ENCODE data around the gene NETO2. TPM values are rescaled to one million over a fixed set of nuclear protein-coding genes. Genes with fewer than 3 reads are reported as not detected.
A peak's percentile ranks its signal among the peaks of the same experiment; 100 is the strongest.
"Not testable (repeated sequence)": the region's sequence is repeated elsewhere in the genome, so short reads cannot be mapped to it uniquely, and the experiment has no call there.

NETO2 gene, protein sequence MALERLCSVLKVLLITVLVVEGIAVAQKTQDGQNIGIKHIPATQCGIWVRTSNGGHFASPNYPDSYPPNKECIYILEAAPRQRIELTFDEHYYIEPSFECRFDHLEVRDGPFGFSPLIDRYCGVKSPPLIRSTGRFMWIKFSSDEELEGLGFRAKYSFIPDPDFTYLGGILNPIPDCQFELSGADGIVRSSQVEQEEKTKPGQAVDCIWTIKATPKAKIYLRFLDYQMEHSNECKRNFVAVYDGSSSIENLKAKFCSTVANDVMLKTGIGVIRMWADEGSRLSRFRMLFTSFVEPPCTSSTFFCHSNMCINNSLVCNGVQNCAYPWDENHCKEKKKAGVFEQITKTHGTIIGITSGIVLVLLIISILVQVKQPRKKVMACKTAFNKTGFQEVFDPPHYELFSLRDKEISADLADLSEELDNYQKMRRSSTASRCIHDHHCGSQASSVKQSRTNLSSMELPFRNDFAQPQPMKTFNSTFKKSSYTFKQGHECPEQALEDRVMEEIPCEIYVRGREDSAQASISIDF
- 1 to 10 TPM; 2.5 to 2.6 TPM for total RNA-seq
- long read RNA-seq: 0 reads

DNA sequence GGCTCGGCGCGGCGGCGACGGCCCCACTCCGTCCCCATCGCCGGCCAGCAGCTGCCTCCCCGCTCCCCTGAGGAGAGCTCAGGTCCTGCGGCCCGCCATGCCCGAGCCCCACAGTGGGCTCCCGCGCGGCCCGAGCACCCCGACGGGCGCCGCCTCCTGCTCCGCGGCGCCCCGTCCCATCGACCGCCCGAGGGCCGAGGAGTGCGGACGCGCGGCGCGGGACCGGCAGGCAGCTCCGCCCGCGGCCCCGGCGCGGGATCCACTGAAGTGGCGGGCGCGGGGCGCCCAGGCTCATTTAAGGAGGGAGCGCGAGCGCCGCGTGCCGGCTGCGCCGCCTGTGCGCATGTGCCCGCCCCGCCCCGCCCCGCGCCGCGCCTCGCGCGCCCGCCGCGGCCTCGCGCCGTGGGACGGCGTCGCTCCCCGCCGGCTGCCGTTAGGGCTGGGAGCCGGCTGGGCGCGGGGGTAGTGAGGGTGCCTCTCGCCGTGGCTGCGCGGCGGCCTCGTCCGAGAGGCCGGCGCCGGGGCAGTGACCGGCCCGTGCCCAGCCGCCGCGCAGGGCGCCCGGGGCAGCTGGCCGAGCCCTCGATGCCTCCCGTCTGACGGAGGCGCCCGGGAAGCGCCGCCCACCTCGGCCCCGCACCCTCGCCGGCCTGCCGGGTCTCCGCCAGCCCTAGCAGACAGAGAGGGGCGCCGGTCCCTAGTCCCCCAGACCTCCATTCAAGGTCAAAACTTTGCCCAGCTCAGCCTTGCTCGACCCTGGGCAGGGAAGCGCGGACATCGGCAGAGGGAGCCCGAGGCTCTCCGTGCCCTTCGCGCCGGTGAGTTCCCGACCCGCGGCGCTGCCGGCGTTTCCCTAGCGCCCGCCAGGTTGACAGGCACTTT, at the start of gene NETO2:
Gene NETO2, minus strand, starts transcription at position 269 of the 882 bp plus-strand sequence. CDS start 333 bp downstream, outside the sequence.
- intact Hi-C loops (cut with DNase I): loop anchor here (10.0 kb wide), 2 partner anchors 911 to 1011 kb away; partner anchors contain the start of gene ABCC12 (in 1 of the 2)
- DNase-seq (peak; percentile 51), ATAC-seq (peak; percentile 60 to 77)

DNA sequence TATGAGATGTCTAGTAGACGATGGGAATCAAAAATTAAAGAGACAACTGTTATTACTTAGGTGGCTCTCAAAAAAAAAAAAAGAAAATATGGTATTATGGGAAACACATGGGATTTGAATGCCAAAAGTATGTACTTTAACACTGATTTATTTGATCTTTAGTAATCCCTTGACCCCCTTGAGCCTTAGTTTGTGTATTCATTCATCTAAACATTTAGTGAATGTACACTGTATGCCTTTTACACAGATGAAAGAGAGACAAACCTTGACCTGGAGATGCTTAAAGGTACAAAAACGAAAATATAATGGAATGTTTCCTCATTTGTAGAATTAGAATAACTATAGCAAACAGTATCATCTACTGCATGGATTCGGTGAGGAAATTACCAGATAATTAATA, 38.6 kb upstream of the NETO2 start:
- ATAC-seq: no peak
- DNase-seq: no peak
- intact Hi-C loops (cut with DNase I): no loop called here

DNA sequence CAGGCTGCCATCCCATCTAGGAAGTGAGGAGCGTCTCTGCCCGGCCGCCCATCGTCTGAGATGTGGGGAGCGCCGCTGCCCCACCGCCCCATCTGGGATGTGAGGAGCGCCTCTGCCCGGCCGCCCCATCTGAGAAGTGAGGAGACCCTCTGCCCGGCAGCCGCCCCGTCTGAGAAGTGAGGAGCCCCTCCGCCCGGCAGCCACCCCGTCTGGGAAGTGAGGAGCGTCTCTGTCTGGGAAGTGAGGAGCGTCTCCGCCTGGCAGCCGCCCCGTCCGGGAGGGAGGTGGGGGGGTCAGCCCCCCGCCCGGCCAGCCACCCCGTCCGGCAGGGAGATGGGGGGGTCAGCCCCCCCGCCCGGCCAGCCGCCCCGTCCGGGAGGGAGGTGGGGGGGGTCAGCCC, 37.3 kb upstream of the NETO2 start:
- ATAC-seq; intact Hi-C loops (cut with DNase I); DNase-seq: not testable (repeated sequence)

DNA sequence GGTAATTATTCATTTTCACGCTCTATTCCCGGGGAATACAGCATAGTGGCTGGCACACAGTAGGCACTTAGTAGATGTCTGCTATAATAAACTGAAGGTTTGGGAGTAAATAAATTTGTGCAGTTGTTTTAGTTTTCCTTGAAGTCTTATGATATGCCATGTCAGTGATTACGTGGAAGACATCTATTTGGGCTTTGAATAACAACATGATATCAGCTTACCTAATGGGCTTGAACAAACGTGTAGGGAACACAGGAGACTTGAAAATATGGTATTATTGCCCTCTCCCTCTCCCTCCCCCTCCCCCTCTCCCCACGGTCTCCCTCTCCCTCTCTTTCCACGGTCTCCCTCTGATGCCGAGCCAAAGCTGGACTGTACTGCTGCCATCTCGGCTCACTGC, 36.3 kb upstream of the NETO2 start:
- no peak for DNase-seq
- no peak for ATAC-seq
- intact Hi-C loops (cut with DNase I): no loop called here

DNA sequence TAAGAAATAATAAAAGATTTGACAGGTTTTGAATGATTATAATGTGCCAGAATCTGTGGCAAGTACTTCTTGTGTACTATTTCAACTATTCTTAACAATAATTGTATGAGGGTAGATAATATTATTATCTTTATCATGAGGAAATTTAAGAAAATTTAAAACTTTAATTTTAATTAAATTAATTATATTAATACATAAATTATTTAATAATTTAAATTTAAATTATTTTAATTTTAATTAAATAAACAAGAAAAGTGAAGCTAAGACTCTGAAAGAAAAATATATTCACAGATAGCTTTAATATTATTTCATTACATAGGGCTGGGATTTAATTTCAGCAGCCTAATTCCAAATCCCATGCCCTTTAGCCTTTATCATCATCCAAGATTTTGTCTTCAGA, 31.4 kb upstream of the NETO2 start:
- ATAC-seq: no peak
- DNase-seq: no peak
- intact Hi-C loops (cut with DNase I): no loop called here

DNA sequence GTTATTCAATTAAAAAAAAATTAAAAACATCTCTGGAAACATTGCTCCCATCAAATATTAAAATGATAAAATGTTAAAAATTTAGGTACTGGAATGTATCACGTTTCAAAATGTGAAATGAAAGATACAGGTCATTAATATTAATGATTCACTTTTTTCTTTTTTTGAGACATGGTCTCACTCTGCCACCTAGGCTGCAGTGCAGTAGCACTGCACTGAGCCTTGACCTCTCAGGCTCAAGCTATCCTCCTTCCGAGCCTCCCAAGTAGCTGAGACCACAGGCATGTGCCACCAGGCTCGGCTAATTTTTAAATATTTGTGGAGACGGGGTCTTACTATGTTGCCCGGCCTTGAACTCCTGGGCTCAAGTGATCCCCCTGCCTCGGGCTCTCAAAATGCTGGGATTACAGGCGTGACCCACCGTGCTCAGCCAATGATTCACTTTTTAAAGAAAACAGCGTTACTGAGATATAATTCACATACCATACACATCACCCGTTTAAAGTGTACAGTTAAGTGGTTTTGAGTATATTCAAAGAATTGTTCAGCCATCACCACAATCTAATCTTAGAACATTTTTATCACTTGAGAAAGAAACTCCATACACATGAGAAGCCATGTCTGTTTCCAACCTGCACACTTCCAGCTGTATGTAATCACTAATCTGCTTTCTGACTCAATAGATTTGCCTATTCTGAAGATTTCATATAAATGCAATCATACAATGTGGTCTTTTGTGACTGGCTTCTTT, 19.1 kb upstream of the NETO2 start:
- intact Hi-C loops (cut with DNase I): no loop called here
- DNase-seq: no peak
- ATAC-seq: no peak

DNA sequence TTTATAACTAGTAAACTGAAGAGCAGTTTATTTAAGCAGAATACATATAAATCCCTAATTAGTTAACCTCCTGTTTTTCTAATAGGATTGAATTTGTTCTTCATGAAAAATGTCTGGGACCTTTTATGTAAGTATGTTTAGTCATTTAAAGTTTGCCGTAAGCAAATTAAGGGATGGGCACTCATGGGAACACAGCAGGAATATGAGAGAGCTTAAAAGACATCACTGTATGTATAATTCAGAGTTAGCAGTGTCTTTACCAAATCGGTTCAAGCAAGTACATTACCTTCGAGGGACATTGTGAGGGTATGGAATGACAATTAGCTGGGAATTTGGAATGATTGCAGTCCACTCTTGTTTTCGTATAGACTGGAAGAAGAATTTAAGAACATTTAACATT, 17.7 kb upstream of the NETO2 start:
- intact Hi-C loops (cut with DNase I): no loop called here
- DNase-seq (no peak), ATAC-seq (no peak)

DNA sequence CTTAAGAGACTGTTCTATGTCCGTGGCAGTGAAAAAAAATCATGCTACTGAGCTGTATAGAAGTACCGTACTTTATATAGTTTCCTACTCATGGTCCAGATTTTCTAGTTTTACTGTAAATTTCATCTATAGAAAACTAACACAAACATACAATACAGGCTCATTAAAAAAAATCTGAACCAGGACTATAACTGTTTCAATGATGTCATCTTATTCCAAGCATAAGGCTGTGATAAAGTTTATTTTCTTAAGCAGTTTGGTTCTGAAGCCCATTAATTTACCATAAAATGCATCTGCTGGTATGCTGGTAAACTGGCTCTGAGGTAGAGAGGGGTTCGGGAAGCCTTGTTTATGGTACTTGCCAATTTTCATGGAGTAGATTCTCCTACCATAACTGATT, 16.7 kb upstream of the NETO2 start:
- intact Hi-C loops (cut with DNase I): no loop called here
- ATAC-seq (no peak), DNase-seq (no peak)

DNA sequence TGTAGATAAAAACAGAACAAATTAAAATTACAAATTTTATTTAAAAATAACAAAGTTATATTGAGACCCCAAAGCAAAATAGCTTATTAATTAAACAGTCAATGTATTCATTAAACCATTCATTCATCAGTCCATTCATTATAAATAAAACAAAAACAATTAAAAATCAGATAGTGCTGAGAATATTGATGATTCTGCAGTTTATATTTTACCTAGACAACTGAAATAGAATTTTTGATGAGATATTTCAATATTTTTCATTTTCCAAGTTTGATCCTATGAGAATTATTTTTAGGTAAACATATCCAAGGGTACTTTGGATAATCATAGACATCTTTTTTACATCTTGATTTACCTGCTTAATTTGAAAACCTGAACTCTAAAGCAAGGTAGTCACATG, 15.2 kb upstream of the NETO2 start:
- ATAC-seq: no peak
- no peak for DNase-seq
- intact Hi-C loops (cut with DNase I): no loop called here

DNA sequence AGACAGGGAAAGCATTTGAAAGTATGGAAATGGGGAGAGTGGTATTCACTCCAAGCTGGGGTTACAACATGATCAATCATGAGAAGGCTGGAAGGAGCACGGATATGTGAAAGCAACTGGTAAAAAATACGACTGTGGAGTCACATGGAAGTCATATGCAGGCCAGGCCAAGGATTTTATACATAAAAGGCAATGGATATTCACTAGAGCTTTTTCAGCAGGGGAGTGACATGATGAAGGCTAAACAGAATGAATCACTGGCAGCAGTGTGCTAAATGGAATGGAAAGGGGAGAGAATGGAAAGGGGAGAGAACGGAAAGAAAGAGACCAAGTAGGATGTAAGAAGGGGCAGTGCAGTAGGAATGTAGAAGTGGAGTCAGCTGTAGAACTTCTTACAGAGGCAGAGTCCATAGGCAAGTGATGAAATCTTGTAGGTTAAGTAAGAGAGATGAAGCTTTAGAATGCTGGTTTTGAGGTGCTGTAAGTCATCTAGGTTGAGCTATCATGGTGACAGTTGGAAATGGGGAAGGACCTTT, 13.0 kb upstream of the NETO2 start:
- intact Hi-C loops (cut with DNase I): no loop called here
- DNase-seq: no peak
- no peak for ATAC-seq

DNA sequence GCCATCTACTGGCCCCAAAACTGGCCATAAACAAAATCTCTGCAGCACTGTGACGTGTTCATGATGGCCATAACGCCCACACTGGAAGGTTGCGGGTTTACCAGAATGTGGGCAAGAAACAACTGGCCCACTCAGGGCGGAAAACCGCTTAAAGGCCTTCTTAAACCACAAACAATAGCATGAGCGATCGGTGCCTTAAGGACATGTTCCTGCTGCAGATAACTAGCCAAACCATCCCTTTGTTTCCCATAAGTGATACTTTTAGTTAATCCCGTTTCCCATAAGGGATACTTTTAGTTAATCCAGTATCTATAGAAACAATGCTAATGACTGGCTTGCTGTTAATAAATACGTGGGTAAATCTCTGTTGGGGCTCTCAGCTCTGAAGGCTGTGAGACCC, 8.8 kb upstream of the NETO2 start:
- DNase-seq; intact Hi-C loops (cut with DNase I); ATAC-seq: not testable (repeated sequence)

DNA sequence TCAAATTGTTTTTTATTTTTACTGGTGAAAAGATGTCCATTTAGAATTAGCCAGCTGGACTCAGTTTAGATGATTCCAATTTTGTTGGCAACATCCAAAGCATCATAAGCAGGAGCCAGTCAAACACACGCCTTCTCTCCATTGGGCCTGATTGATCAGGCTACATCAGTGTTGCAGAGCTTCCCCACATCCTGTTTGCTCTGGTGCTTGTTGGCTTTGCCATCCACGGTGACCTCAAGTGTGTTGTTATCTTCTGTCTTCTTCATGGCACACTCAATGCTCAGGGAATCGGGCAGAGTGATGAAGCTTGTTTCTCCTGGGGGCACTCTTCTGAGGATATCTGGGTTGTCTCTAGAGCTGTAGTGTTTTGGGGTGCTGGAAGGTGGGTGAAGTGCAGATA, 6.3 kb upstream of the NETO2 start:
- ATAC-seq (no peak), DNase-seq (no peak)
- intact Hi-C loops (cut with DNase I): no loop called here

DNA sequence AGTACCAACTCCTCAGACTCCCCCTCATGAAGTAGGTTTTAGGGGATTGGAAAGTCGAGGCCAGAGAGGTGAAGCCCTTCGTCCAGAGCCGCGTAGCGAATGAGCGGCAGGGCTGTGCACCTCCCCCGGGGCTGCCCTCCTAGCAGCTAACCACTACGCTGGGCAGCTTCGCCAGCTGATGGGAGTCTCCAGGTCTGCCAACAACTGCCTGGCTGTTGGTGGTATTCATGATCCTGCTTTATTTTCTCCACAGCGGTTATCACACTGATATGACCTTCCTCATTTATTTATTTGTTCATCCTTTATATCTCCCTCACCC, 773 bp upstream of the NETO2 start:
- intact Hi-C loops (cut with DNase I): loop anchor here (10.0 kb wide), 2 partner anchors 910 to 1010 kb away; partner anchors contain the start of gene ABCC12 (in 1 of the 2)
- ATAC-seq (peak; percentile 5 to 8), DNase-seq (no peak)

DNA sequence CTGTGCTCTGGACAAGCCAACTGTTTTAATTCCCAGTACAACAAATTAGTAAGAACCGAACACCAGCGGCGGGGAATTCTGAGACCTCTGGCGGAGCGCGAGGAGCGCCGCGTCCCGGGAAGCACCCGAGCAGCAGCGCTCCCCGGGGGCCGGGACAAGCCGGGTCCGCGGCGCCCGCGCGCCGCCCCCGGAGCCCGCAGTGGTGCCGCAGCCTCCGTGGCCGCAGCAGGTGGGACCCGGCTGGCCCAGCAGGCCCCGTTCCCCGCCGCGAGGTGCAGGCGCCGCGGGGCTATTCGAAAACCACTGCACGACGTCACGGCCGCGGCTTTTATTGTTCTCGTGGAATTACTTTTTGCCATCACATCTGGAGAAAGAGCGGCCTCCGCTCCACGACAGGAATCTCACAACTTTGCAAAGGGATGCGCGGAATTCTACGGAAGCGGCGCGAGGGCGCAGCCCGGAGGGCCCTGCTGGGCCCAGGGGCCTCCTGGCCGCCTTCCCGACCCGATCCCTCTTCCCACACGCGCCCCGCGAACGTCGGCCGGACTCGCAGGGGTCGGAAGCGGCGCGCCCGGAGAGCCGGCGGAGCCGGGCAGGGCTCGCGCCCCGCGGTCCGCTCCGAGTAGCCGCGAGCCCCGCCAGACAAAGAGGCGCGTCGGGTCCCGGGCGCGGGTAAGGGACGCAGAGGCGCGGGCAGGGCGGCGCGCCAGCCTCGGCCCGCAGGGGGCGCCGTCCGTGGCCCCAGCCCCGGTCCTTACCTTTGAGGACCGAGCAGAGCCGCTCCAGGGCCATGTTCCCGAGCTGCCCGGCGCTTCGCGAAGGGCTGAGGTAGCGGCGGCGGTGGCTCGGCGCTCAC, 696 bp downstream of the NETO2 start:
- intact Hi-C loops (cut with DNase I): loop anchor here (10.0 kb wide), 2 partner anchors 912 to 1012 kb away; partner anchors contain the start of gene ABCC12 (in 1 of the 2)
- DNase-seq (peak; percentile 41), ATAC-seq (peak; percentile 72 to 76)

DNA sequence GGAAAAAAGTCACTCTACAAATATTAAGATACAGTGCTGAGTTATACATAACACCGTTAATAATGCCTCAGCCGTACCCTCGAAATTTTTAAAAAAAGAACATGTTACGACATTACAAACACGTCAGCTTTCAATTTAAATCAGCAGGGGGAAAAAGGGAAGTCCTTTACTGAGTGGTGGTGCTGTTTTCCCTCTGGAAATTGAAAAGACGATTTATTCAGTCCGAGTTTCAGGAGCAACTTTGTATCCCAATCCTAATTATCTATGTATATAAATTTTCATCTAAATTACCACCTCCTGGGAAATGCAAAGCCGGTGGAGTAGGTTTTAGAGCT, 1.3 kb downstream of the NETO2 start:
- intact Hi-C loops (cut with DNase I): loop anchor here (10.0 kb wide), 2 partner anchors 912 to 1012 kb away; partner anchors contain the start of gene ABCC12 (in 1 of the 2)
- ATAC-seq (peak in 1 of 2 donors; percentile 12), DNase-seq (no peak)

DNA sequence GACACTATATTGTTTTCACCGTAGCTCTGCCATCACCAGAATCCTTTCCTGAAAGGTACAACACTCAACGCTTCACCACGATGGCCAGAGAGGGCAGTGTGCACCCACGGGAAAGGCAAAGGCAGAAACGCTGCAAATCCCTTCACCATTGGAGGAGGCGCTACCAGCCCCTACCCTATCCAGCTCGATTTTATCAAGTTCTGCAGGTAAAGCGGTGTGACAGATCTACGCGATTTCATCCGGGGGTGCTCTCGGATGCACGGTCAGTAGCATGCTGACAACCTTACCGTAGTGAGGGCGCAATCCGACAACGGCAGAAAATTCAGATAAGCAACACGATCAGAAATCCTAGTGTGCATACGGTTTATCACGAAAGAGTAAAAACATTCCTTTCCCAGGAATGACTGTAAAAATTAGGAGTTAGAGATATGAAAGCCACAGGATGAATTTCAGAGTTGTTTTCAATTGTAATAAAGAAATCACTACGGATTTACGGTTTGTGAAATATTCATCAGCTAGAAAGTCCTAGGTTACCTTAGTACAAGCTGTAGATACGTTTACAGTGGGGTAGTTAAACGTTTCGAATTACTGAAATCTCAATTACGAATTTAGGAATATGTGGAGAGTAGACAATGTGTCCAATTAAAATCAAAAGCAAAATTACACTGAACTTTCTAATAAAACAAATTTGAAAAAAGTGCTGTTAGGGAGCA, 1.8 kb downstream of the NETO2 start:
- DNase-seq (peak; percentile 80), ATAC-seq (peak; percentile 75 to 92)
- intact Hi-C loops (cut with DNase I): loop anchor here (1.0 to 10.0 kb wide), 3 partner anchors 913 to 1014 kb away; partner anchors contain the start of gene ABCC12 (in 1 of the 2)

DNA sequence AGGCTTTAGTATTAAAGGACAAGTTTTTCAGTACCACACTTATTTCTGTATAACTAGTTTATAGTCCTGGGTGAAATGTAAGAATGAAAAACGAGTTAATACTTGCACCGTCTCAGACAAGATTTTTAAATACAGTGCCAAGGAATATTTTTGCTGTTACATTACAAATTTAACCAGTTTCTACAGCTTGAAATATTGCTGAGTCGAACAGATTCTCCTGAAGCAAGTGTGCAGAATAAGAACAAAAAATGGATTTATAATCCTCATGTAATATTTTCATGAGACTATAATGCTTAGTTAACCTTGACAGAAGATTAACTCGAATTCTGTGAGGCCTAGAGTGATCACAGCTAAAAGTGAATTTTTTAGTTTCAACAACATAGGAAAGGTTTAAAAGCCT, 3.1 kb downstream of the NETO2 start:
- ATAC-seq (no peak), DNase-seq (no peak)
- intact Hi-C loops (cut with DNase I): loop anchor here (1.0 to 10.0 kb wide), 3 partner anchors 914 to 1016 kb away; partner anchors contain the start of gene ABCC12 (in 1 of the 2)

Measured in left cardiac atrium (tissue), 4 donors.